ENCODE data around the gene MYD88.

DNA sequence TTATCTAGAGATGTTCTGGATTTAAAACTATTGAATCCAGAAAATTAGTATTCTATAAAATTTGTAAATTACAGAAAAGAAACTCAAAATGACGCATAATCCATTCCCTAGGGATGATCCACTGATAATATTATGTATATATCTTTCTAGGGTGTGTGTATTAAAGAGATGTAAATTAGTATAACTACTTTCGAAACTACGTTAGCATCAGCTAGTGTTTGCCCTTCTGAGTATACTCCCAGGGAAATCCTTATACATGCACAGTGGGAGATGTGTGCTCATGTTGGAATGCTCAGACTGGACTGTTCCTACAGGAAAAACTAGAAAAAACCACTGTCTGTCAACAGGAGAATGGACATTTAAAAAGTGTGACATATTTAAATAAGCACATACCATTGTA, 38.0 kb upstream of the MYD88 start:
- TF ChIP-seq EZH2phosphoT487 (IDR thresholded peaks at IDR 0.05; ENCODE audit: insufficient read depth, low read depth) = no peak
- no peak for TF ChIP-seq EZH2 (IDR thresholded peaks at IDR 0.05; ENCODE audit: insufficient read depth, poor library complexity, severe bottlenecking)
